Amygdala (tissue), 56 donors: Measurements from ENCODE around the gene IAPP.
"Not testable (repeated sequence)": the region's sequence is repeated elsewhere in the genome, so short reads cannot be mapped to it uniquely, and the experiment has no call there.

Experiments used
- DNase-seq, 56 donors: peaks; one replicate each; lab custom pipeline; 2025; lab: John Stamatoyannopoulos, UW

The IAPP gene

DNA sequence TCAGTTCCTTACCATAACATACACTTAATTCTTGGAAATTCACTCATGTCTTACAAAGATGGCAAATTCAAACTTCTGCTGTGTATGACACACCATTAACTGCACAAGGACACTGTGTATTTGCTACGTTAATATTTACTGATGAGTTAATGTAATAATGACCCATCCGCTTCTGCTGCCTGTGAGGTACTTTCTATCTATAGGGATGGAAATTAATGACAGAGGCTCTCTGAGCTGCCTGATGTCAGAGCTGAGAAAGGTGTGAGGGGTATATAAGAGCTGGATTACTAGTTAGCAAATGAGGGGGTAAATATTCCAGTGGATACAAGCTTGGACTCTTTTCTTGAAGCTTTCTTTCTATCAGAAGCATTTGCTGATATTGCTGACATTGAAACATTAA lies at the start of gene IAPP:
TSS of gene IAPP (plus strand) at position 301 of the 400 bp plus-strand sequence. CDS start 450 bp downstream, outside the sequence.
- no peak for DNase-seq

DNA sequence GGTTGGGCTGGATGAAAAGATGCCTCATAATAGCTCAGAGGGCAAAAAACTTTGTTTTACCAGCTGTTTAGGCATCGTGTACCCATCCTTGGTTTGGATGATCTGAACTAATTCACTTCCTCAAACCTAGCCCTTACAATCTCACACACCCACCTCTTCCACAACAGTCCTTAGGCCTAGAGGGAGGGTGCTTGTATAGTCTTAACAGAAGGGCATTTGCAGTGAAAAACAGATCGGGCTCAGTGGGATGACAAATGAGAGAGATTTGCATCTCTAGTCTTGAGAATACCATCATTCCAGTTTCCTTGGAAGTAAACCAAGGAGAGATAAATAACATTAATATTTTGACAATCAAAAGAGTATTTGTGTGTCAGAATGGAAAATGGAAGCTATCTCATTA lies 49.0 kb upstream of the IAPP start:
- no peak for DNase-seq

DNA sequence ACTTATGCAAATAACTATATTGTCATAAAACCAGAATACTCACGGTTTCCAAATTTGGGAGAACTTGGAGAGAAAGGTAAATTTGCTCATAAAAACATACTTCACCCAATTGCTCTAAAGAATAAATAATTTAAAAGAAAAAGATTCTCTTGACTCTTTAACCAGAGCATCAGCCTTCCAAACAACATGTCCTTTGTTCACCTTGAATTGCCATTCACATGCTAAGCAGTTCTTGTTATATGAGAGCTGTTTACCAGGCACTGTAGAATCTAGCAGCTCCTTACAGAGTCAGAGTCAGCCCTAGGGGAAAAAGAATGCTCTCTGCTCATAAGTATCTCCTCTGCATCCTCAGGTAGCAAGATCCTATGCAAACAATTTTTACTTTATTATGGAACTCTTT lies 48.2 kb upstream of the IAPP start:
- peak in 5 of 56 donors; percentile 15 to 58 (median 32) for DNase-seq

DNA sequence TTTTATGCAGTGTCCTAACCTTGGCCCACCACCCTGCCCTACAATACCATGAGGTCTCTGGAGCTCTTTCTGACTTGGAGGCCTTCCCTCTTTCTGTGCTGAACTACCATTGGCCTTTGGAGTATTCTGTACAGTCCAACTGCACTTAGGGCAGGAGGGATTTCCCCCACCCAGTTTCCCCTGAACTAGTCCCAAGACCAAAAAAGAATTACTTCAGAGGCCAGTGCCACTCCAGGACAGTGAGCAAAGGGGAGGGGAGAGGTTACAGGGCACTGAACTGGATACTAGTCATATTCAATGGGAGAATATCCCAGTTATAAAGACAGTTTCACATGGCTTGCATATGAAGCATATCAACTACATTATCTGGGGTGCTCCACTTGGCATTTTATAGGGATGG lies 44.1 kb upstream of the IAPP start:
- no peak for DNase-seq

DNA sequence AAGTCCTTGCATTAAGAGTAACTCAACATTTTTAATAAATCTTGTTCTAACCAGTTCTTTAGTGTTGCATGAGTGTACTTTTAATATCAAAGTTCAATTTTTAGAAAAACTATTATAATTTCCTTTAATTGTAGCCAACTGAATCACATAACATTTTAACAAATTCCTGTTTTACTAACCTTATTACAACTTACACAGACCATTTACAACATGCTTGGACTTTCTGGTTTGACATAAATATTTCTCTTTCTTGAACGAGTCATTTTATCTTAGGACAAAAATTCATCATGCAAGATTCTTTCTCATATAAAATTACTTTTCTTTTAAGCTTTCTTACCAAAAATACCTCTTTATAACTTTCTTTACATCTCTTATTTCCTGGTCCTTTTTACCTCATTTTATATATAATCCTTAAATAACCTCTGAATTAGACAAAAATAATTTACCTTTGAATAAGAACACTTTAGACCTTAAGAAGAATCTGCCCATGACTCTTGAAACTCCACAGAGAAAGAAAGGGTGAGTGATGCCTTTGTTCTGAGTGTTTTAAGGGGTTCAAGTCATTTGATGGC lies 41.9 kb upstream of the IAPP start:
- no peak for DNase-seq

DNA sequence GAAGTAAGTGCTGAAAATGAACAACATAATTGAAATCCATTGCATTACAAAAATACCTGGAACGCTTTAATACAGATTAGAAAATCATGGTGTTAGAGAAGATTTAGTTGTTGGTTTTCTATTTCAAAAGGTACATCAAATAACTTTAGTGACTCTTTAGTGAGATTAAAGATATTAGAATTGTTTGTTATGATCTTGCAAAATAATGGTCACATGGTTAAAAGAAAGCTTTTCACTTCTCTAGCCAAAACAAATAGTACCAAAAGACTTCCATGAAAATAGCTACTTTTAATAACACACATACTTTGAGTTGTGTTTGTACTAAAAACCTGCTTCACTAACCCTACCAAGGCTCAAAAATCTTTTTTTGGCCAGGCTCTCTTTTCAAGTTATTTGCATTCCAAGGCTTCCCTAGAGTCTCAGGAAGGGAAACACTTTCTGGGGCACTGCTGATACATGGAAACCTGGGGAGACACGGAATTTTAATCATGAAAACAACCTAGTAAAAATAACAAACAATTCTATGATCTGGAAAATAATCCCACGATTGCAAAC lies 37.9 kb upstream of the IAPP start, which contains the start of gene SLCO1A2:
TSS of gene SLCO1A2 (minus strand) at position 147 of the 555 bp plus-strand sequence. CDS start 270 bp downstream, outside the sequence.
- no peak for DNase-seq

DNA sequence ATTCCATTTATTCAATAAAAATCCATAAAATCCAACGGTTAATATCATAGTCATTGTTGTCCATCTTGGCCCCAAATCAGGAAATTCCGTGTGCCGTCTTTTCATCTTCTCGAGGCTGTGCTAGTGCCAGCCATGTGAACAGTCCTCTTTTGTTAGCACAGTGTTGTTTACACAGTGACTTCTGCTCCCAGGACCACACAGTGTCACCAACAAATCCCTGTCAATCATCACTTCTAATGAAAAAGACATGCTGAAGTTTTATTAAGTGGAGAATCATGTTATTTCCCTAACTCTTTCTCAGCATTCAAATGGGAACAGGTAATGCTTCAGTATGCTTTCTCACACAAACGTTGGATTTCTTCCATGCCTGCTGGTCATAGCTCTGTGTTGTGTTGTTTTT lies 36.0 kb upstream of the IAPP start:
- peak in 40 of 56 donors; percentile 5 to 83 (median 38) for DNase-seq

DNA sequence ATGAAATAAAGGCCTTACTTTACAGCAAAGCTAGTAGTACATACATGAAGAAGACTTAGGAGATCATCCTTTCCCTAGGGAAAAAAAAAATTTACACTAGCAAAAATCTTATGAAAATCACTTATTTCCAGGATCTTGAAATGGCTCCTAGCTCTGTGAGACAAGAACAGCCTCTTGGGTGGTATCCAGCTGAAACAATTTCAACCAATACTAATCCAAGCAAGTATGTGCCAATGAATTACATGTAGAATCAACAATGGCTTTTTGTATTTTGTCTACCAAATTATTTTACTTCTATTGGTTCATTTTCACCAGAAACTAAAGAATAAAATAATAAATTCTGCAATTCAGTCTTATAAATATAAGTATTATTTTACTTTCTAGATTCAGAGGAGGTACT lies 35.2 kb upstream of the IAPP start:
- DNase-seq: peak in 6 of 56 donors; percentile 6 to 51 (median 20)

DNA sequence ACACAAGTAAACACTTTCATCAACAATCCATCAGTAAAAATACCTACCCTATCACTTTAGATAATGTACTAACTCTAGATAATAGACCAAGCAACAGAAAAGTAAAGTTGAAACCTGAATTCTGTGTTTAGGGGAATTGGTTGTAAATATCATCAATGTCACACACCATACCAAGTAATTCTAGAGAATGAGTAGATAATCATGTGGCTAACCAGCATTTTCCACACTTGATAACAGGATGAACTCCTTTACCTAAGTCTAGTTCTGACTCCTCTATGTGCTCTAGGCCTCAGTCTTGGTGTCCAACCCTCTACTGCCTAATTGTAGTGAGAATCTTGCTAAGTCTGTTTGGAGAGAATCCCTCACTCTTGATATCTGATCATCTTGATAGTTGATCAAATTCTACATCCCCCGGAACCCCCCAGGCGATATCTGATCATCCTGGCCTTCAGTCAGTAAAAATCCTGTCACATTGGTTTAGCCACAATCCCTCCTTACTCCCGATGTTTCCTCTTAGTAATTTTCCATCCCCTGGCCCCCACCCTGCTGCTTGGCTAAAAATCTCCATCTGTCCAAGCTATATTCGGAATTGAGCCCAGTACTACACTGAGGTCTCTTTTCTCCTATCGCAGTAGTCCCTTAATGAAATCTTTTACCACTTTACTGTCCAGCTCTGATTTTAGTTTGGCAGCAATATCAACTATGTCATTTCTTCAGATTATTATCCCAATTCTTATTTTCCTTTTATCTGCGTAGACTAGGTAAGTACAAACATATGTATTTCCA lies 34.5 kb upstream of the IAPP start:
- peak in 1 of 56 donors; percentile 37 for DNase-seq

DNA sequence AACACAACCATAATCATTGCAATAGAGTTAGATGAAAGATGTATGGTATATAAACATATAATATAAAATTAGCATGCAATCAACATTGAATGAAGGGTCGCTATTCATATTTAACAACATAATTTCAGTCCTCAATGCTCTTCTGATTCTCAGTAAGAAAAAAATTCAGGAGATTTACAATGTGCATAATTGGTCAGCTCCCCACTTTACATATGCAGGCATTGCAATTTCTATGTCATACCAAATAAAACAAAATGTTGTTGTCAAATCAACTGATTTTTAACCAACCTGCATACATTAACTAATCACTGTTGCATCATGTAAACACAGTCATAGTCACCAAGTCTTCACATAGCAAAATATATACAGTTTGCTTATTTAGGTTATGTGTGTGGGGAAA lies 32.8 kb upstream of the IAPP start:
- DNase-seq: no peak

DNA sequence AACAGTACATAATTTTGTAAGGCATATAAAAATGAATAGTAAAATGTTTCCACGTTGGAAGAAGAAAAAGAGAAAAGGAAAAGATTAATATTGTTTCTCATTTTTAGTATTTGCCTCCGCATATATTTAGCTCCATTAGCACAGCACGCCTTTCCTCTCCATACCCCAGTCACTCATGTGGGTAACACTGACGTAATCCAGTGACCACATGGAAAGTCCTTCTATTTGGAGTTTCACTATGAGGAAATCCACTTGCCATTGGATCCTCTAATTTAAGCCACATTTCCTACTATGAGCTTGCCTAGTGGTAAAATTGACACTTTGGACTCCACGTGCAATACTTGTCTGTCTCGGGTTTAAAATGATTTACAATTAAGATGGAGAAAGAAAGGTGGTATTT lies 32.3 kb upstream of the IAPP start:
- no peak for DNase-seq

DNA sequence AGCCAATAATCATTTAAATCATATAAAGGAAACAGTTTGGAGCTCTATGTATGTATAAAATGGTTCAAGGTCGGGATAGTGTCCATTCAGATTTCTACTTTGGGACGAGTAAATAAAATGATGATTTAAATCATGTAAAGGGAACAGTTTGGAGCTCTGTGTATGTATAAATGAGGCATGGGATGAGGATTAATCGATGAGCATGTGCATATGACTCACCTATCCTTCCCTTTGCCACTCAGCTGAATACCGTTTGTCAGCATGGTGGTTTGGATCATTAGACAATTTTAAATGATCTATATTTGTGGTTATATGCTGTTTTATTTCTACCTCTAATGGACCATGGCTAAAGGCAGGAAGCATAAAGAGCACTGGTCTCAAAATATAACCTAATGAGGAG lies 30.9 kb upstream of the IAPP start:
- no peak for DNase-seq

DNA sequence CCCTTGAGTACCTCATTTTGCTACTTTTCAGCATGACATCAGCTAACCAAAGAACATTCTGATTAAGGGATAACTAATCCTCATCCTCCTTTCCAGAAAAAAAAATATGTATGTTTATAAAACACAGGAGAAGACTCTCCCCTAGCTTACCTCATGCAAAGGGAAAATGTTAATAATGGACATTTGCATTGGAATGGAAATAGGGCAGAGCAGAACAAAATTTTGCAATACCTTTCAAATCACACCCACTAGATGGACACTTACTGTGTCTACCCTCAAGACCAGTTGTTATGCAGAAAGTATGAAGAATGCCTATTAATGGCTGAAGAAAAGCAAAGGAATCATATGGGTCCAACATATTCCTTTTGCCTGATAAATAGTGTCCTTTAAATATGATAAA lies 29.1 kb upstream of the IAPP start:
- DNase-seq: no peak

DNA sequence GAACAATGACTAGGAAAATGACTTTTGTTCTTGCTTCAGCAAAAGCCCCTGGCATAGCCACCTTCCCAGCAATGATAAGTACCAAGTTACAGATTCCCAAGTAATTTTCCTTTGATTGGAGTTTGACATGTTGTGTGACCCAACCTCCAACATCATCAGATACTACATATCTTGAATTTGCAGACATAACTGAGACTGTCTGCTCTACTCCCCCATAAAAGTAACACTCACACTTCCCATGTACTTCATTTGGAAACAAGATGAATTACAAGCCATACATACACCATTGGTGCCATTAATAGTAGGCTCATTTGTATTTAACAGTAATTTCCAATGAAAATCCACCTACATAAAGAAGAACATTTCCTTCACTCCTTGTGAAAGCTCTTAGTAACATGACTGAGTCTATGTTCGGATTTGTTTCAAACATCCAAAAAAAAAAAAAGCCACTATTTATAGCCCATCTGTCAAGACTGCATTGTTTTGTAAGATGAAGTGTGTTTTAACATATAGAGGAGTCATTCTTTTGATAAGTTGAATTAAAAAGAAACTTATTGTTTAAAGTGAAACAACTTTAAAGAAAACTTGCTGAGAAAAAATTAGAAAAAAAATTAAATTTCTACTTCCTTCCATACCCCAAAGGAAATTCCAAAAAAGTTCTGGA lies 26.0 kb upstream of the IAPP start:
- no peak for DNase-seq

DNA sequence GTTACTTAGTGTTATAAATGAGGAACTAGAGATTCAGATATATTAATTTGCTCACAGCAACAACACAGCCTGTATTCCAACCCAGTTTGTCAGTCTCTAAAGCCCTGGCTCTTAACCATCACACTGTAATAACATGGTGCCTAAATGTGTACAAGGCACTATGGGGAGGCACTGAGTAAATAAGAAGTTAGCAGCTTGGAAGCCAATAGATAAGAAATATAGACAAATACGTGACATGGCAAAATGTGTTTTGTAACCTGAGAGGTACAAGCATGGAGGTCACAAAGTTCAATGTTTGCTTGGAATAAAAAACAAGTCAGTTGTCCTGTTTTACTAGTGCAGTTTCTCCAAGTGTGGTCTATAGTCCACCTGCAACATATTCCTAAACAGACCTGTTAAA lies 21.7 kb upstream of the IAPP start:
- DNase-seq: no peak

DNA sequence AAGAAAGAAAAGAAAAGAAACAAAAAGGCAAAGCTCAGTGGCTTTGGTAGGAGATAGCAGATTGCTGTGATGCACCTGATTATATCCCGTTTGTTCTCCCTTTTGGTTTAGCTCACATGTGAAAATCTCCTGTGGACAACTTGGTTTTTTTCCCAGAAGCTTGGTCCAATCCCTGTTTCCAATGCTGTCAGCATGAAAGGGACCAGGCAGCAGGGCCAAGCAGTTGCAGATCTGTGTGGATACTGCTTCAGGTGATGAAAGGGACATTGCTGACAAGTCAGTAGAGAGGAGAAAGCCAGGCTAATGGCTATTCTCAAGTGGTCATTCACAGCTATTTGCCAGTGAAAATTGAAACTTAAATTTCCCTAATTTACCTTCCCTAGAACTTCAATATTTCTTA lies 19.2 kb upstream of the IAPP start:
- DNase-seq: no peak

DNA sequence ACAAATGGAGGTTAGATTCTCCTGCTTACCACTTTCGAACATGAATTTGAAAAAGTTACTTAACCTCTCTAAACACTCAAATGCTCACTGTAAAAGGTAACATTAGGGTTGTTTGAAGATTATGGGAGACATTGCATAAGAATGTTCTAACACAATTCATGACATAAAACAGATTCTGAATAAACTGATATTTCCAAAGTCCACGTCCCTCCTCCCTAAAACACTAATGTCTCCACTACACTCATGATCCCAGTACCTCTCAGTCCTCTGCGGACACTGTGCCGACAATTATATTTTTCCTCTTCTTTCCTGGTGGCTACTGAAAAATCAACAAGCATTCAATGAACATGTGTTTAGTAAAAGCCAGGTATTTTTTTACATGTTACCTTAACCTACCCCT lies 18.8 kb upstream of the IAPP start:
- DNase-seq: no peak

DNA sequence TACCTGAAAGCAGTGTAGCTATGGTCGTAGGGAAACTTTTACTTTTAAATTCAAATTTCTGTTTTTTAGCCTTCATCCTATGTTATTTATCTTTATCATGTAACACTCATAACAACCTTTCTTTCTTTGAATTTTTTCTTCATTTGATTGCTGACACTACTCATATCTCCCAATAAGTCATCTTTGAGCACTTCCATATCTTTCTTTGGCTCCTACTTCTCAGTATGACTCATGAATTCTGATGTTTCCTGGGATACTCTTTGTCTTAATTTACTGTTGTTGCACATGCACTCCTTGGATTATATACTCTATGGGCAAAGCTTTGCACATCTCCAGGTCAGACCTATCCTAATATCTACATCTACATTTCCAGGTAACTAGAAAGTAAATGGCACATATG lies 18.1 kb upstream of the IAPP start:
- DNase-seq: no peak

DNA sequence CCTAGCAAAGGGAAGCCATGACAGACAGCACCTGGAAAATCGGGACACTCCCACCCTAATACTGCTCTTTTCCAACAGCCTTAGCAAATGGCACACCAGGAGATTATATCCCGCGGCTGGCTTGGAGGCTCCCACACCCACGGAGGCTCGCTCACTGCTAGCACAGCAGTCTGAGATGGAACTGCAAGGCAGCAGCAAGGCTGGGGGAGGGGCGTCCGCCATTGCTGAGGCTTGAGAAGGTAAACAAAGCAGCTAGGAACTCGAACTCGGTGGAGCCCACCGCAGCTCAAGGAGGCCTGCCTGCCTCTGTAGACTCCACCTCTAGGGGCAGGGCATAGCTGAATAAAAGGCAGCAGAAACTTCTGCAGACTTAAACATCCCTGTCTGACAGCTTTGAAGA lies 12.1 kb upstream of the IAPP start:
- not testable (repeated sequence) for DNase-seq

DNA sequence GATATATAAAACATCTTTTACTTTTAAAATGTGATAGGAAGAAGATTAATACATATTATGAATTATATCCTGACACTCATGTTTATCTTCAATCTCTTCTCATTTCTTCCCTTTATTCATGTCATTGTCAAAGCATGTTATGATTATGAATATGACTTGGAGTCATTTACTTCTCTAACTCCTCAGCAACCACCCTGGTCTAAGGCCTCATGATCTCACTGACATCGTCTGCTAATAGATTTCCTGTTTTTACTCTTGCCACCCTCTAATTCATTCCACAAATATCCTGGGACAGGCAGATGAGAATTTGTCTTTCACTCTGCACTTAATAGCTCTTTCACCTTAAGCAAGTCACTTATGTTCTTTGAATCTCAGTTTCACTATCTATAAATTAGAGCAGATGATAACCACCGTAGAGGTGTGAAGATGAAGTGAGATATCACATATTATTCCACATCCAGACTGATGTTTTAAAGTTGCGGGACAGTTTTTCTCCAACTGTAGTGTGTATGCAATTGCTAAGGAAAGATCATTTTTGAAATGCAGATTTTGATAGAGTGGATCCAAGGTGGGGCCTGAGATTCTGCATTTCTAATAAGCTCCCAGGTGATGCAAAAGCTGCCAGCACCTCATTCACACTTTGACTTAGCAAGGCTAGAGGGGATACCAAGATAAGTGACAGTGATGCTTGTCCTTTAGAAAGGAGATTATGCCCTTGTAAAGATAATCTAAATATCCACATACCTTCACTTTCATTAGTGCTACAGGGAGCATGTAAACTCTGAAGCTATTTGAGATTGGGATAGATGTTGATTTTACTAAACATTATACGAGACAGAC lies 3.3 kb upstream of the IAPP start:
- no peak for DNase-seq
